ENCODE data around the gene THUMPD2. TPM values are rescaled to one million over a fixed set of nuclear protein-coding genes. Genes with fewer than 3 reads are reported as not detected.

Gene THUMPD2
- polyA plus RNA-seq, 1 donor from 2014 or later = 24.7 TPM

GRCh38 chr2:39689876-39690275 lies 89.2 kb downstream of the THUMPD2 start:
- Histone ChIP-seq H3K9me2 (ENCODE audit: insufficient read depth, low read length) (no peaks in the 10 kb centered on the region), H3F3A (ENCODE audit: insufficient read depth, low read length, poor library complexity, severe bottlenecking) (no peaks in the 10 kb centered on the region), H2AFZ (ENCODE audit: low read depth, low read length) (no peak overlapping the region), H3K9me3 (ENCODE audit: low read length) (no peaks in the 10 kb centered on the region), H4K20me1 (ENCODE audit: insufficient read depth) (no peaks in the 10 kb centered on the region), H3K9ac (ENCODE audit: low read length) (no peak overlapping the region), H3K4me3 (ENCODE audit: low read length) (no peak overlapping the region), H3K27me3 (ENCODE audit: insufficient read depth, low read depth, low read length) (no peaks in the 10 kb centered on the region), H3K27ac (ENCODE audit: low read length) (no peak overlapping the region), H3K79me2 (replicated peaks; ENCODE audit: insufficient read depth, low read length) (no peaks in the 10 kb centered on the region), H3K36me3 (ENCODE audit: insufficient read depth, low read length) (peaks cover 5% of the 10 kb centered on the region), H3K4me2 (ENCODE audit: low read length) (no peak overlapping the region)
- no peak for TF ChIP-seq MXI1 (conservative IDR thresholded peaks at IDR 0.05; ENCODE audit: poor library complexity, severe bottlenecking)
- TF ChIP-seq REST (IDR thresholded peaks at IDR 0.05; ENCODE audit: borderline replicate concordance) = no peak
- TF ChIP-seq EZH2 (IDR thresholded peaks at IDR 0.05; ENCODE audit: borderline replicate concordance, insufficient read depth, low read length, poor library complexity, severe bottlenecking) = no peak
- no peak for TF ChIP-seq CTCF (IDR thresholded peaks at IDR 0.05; ENCODE audit: poor library complexity, severe bottlenecking)
- TF ChIP-seq TAF1 (IDR thresholded peaks at IDR 0.05; ENCODE audit: low read depth) = no peak
- TF ChIP-seq POLR2AphosphoS5 (IDR thresholded peaks at IDR 0.05) = no peak
- no peak for TF ChIP-seq SMC3 (conservative IDR thresholded peaks at IDR 0.05; ENCODE audit: poor library complexity)
- no peak for TF ChIP-seq RAD21 (conservative IDR thresholded peaks at IDR 0.05)
- no peak for TF ChIP-seq EP300 (conservative IDR thresholded peaks at IDR 0.05; ENCODE audit: poor library complexity, severe bottlenecking)

DNA sequence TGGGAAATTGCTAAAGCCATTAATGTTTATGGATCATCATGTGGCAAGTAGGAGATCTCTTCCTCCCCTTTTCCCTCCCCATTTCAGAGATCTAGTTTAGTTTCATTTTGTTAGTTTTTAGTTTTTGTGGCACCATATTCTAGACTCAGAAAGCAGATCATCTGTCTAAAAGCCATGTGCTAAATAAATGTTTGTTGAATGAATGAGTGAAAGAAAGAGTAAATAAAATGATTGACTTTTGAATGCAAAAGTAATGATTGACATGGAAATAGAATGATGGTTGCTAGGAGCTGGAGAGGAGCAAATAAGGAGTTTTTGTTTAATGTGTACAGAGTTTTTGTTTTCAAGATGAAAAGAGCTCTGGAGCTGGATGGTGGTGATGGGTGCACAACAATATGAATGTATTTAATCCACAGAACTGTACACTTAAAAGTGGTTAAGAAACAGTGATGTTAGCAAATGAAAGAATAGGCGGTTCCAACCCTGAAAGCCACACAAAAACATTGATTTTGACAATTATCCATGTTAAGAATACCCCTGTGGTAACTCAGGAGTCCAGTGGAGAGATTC lies 89.7 kb downstream of the THUMPD2 start:
- no peak overlapping the region for H3K27ac ChIP-seq (ENCODE audit: low read length)

More for the DNA sequence above, 89.7 kb downstream of the THUMPD2 start:
- Histone ChIP-seq H3K27me3 (ENCODE audit: insufficient read depth, low read depth, low read length) (no peaks in the 10 kb centered on the region), H4K20me1 (ENCODE audit: insufficient read depth) (no peaks in the 10 kb centered on the region), H3K9me2 (ENCODE audit: insufficient read depth, low read length) (no peaks in the 10 kb centered on the region), H3K79me2 (replicated peaks; ENCODE audit: insufficient read depth, low read length) (no peaks in the 10 kb centered on the region), H2AFZ (ENCODE audit: low read depth, low read length) (no peak overlapping the region), H3K9ac (ENCODE audit: low read length) (no peak overlapping the region), H3K9me3 (ENCODE audit: low read length) (no peaks in the 10 kb centered on the region), H3F3A (ENCODE audit: insufficient read depth, low read length, poor library complexity, severe bottlenecking) (no peaks in the 10 kb centered on the region), H3K36me3 (ENCODE audit: insufficient read depth, low read length) (peaks cover 5% of the 10 kb centered on the region), H3K4me3 (ENCODE audit: low read length) (no peak overlapping the region), H3K4me2 (ENCODE audit: low read length) (no peak overlapping the region)
- TF ChIP-seq EP300 (conservative IDR thresholded peaks at IDR 0.05; ENCODE audit: poor library complexity, severe bottlenecking) = no peak
- TF ChIP-seq RAD21 (conservative IDR thresholded peaks at IDR 0.05) = no peak
- TF ChIP-seq POLR2AphosphoS5 (IDR thresholded peaks at IDR 0.05) = no peak
- no peak for TF ChIP-seq REST (IDR thresholded peaks at IDR 0.05; ENCODE audit: borderline replicate concordance)
- TF ChIP-seq MXI1 (conservative IDR thresholded peaks at IDR 0.05; ENCODE audit: poor library complexity, severe bottlenecking) = no peak
- no peak for TF ChIP-seq EZH2 (IDR thresholded peaks at IDR 0.05; ENCODE audit: borderline replicate concordance, insufficient read depth, low read length, poor library complexity, severe bottlenecking)
- TF ChIP-seq SMC3 (conservative IDR thresholded peaks at IDR 0.05; ENCODE audit: poor library complexity) = no peak
- no peak for TF ChIP-seq TAF1 (IDR thresholded peaks at IDR 0.05; ENCODE audit: low read depth)
- no peak for TF ChIP-seq CTCF (IDR thresholded peaks at IDR 0.05; ENCODE audit: poor library complexity, severe bottlenecking)

Data from neural cell (in vitro differentiated cells).